IMR-90 (cell line): ENCODE results near the gene KDM5B. TPM values are rescaled to one million over a fixed set of nuclear protein-coding genes. Genes with fewer than 3 reads are reported as not detected.

ENCODE experiments used
- ATAC-seq: fragments of 200-7000 bp; cut with Tn5 transposase; 2 replicates; pipeline ENCODE4 v1.9.1; 2020; ENCODE audit warnings: low read depth, mild to moderate bottlenecking, moderate library complexity
- BruUV-seq: library from RNA; stranded (reverse); fragments of 400-500 nt; replicated peaks from 2 replicates; lab custom pipeline; 2021; lab: Mats Ljungman, UMichigan
- CTCF ChIA-PET: fragments of 300-600 bp; formaldehyde crosslinking; extraction: SDS; loops from one replicate; lab custom pipeline; 2021; ENCODE audit warnings: antibody characterized with exemption; lab: Yijun Ruan, JAX
- POLR2A ChIA-PET: fragments of 300-600 bp; sonication (Branson Sonifier 250); formaldehyde crosslinking; loops from one replicate; lab custom pipeline; 2022; ENCODE audit warnings: antibody characterized with exemption; ENCODE audit not compliant: unreplicated experiment; lab: Charles Lee
- DNase-seq: peaks from one replicate; pipeline ENCODE4 v3.0.0; 2013
- H2AFZ ChIP-seq: replicated peaks from 2 replicates; pipeline ENCODE3; 2013; ENCODE audit warnings: low read length, mild to moderate bottlenecking; ENCODE audit not compliant: poor library complexity
- H2AK5ac ChIP-seq: 2 replicates; pipeline ENCODE4 v1.6.1; 2013; ENCODE audit warnings: low read depth, low read length, inconsistent platforms
- H2AK9ac ChIP-seq: replicated peaks from 2 replicates; pipeline ENCODE3; 2013; ENCODE audit warnings: mild to moderate bottlenecking, low read depth, low read length, moderate library complexity; ENCODE audit not compliant: poor library complexity
- H2BK120ac ChIP-seq: 2 replicates; pipeline ENCODE4 v1.6.1; 2013; ENCODE audit warnings: low read depth, low read length, inconsistent platforms
- H2BK15ac ChIP-seq: 3 replicates; pipeline ENCODE4 v1.6.1; 2013; ENCODE audit warnings: low read depth, low read length, inconsistent platforms
- H2BK20ac ChIP-seq: 2 replicates; pipeline ENCODE4 v1.6.1; 2013; ENCODE audit warnings: low read depth, mild to moderate bottlenecking, inconsistent platforms, low read length, moderate library complexity
- H2BK5ac ChIP-seq: 2 replicates; pipeline ENCODE4 v1.6.1; 2013; ENCODE audit warnings: mild to moderate bottlenecking, low read depth, low read length, inconsistent platforms; ENCODE audit not compliant: poor library complexity, severe bottlenecking
- H3K14ac ChIP-seq: replicated peaks from 2 replicates; pipeline ENCODE4 v1.6.1; 2013; ENCODE audit warnings: low read depth, low read length, inconsistent platforms
- H3K18ac ChIP-seq: 2 replicates; pipeline ENCODE4 v1.6.1; 2013; ENCODE audit warnings: low read depth, low read length, control low read depth
- H3K23ac ChIP-seq: 2 replicates; pipeline ENCODE4 v1.6.1; 2013; ENCODE audit warnings: low read depth, low read length, inconsistent platforms
- H3K27ac ChIP-seq: 2 replicates; pipeline ENCODE4 v1.5.1; 2013; ENCODE audit warnings: mild to moderate bottlenecking, control low read depth, low read length; ENCODE audit not compliant: insufficient read depth
- H3K27me3 ChIP-seq: 2 replicates; pipeline ENCODE4 v1.6.1; 2013; ENCODE audit warnings: low read length; ENCODE audit not compliant: control insufficient read depth, insufficient read depth
- H3K36me3 ChIP-seq: 2 replicates; pipeline ENCODE4 v1.6.1; 2013; ENCODE audit warnings: low read length, mixed read lengths; ENCODE audit not compliant: control insufficient read depth, insufficient read depth
- H3K4ac ChIP-seq: 2 replicates; pipeline ENCODE4 v1.6.1; 2013; ENCODE audit warnings: low read depth, low read length, inconsistent platforms
- H3K4me1 ChIP-seq: 2 replicates; pipeline ENCODE4 v1.6.1; 2013; ENCODE audit warnings: low read length, mixed read lengths; ENCODE audit not compliant: control insufficient read depth, insufficient read depth
- H3K4me2 ChIP-seq: 2 replicates; pipeline ENCODE4 v1.6.1; 2013; ENCODE audit warnings: low read depth, mild to moderate bottlenecking, control low read depth, low read length, moderate library complexity
- H3K4me3 ChIP-seq: 2 replicates; pipeline ENCODE4 v1.5.1; 2013; ENCODE audit warnings: low read depth, mild to moderate bottlenecking, control low read depth, low read length, moderate library complexity; ENCODE audit not compliant: insufficient read depth
- H3K56ac ChIP-seq: 2 replicates; pipeline ENCODE4 v1.6.1; 2013; ENCODE audit warnings: low read length, inconsistent platforms; ENCODE audit not compliant: insufficient read depth; ENCODE audit errors: extremely low read depth
- H3K79me1 ChIP-seq, 2 experiments: 2 replicates each; pipeline ENCODE4 v1.6.1; 2013; ENCODE audit warnings: low read length in 2 of 2, inconsistent platforms in 1 of 2, low read depth in 1 of 2
- H3K9ac ChIP-seq: 2 replicates; pipeline ENCODE4 v1.6.1; 2013; ENCODE audit warnings: low read depth, low read length, control low read depth
- H3K9me1 ChIP-seq: 2 replicates; pipeline ENCODE4 v1.6.1; 2013; ENCODE audit warnings: low read length, inconsistent platforms; ENCODE audit not compliant: insufficient read depth
- H3K9me3 ChIP-seq: 2 replicates; pipeline ENCODE4 v1.6.1; 2013; ENCODE audit warnings: low read length; ENCODE audit not compliant: control insufficient read depth, insufficient read depth
- H4K20me1 ChIP-seq: 2 replicates; pipeline ENCODE4 v1.6.1; 2013; ENCODE audit warnings: low read length, inconsistent platforms; ENCODE audit not compliant: insufficient read depth
- H4K5ac ChIP-seq: 2 replicates; pipeline ENCODE4 v1.6.1; 2013; ENCODE audit warnings: mild to moderate bottlenecking, low read depth, low read length, control low read depth
- H4K8ac ChIP-seq, 2 experiments: 2 replicates each; pipeline ENCODE4 v1.6.1; 2013; ENCODE audit warnings: low read depth in 2 of 2, low read length in 2 of 2, control low read depth in 1 of 2, inconsistent platforms in 1 of 2
- H4K91ac ChIP-seq: 2 replicates; pipeline ENCODE4 v1.6.1; 2013; ENCODE audit warnings: low read depth, low read length, inconsistent platforms; ENCODE audit not compliant: insufficient read depth
- BHLHE40 ChIP-seq: fragments of 150-350 bp; IDR thresholded peaks from 2 replicates; pipeline ENCODE4 v1.6.1; 2016; ENCODE audit warnings: mild to moderate bottlenecking, low read depth, low read length
- CTCF ChIP-seq: conservative IDR thresholded peaks from 2 replicates; pipeline ENCODE4 v1.5.1; 2012; ENCODE audit warnings: mild to moderate bottlenecking, low read depth, low read length, improper control_type of control experiment
- MAFK ChIP-seq: IDR thresholded peaks from 2 replicates; pipeline ENCODE4 v1.6.1; 2012; ENCODE audit warnings: low read depth, low read length, improper control_type of control experiment
- MAZ ChIP-seq: IDR thresholded peaks from 2 replicates; pipeline ENCODE4 v1.6.1; 2012; ENCODE audit warnings: low read depth, mild to moderate bottlenecking, low read length, improper control_type of control experiment, moderate library complexity, borderline replicate concordance
- MXI1 ChIP-seq: IDR thresholded peaks from 2 replicates; pipeline ENCODE4 v1.6.1; 2012; ENCODE audit warnings: low read depth, mild to moderate bottlenecking, low read length, moderate library complexity, borderline replicate concordance
- RFX5 ChIP-seq: IDR thresholded peaks from 2 replicates; pipeline ENCODE4 v1.8.0; 2012; ENCODE audit warnings: low read depth, mild to moderate bottlenecking, low read length, moderate library complexity
- SMC3 ChIP-seq: fragments of 150-350 bp; IDR thresholded peaks from 2 replicates; pipeline ENCODE4 v1.6.1; 2016; ENCODE audit warnings: low read depth, mild to moderate bottlenecking, antibody characterized with exemption, low read length, moderate library complexity
- WGBS, 2 experiments: methylation state at CpG; one replicate each; pipeline versions ENCODE4 v1.1.5 to v1.1.7; 2013; ENCODE audit warnings: missing lambda C conversion rate in 2 of 2; ENCODE audit not compliant: insufficient read length in 1 of 2; ENCODE audit errors: extremely low coverage in 2 of 2; 5-methylcytosine and 5-hydroxymethylcytosine counted together
- dilution Hi-C: fragments of 300-500 bp; cut with HindIII; formaldehyde crosslinking; loops from one replicate; pipeline ENCODE4 v1.14.3; 2018; ENCODE audit warnings: low sequenced_read_pairs; ENCODE audit not compliant: unreplicated experiment
- in situ Hi-C: fragments of 300-500 bp; cut with MboI; formaldehyde crosslinking; loops from 3 replicates; pipeline ENCODE4 v1.14.3; 2019; ENCODE audit warnings: low sequenced_read_pairs, inconsistent platforms, mixed read lengths
- intact Hi-C: fragments of 100-400 bp; cut with micrococcal nuclease; formaldehyde crosslinking; loops from 2 replicates; pipeline ENCODE4 v1.10.0; 2022
- polyA plus RNA-seq, 3 experiments: library from polyadenylated mRNA; depleted of rRNA; stranded (reverse); fragments of >200 nt; gene quantifications; 2 replicates each; pipeline ENCODE4 v1.2.3, GENCODE V29; 2012; ENCODE audit warnings: low replicate concordance in 1 of 3
- total RNA-seq: library from RNA; depleted of rRNA; stranded (reverse); fragments of >200 nt; gene quantifications from 2 replicates; pipeline ENCODE4 v1.2.3, GENCODE V29; 2012

KDM5B gene
- total and polyA plus RNA-seq, 2 of the 4 experiments (the other 2 are of a cell fraction): 28.8 to 82.1 TPM

- Histone ChIP-seq H3K9ac (peak overlapping the region; percentile 100), H4K5ac (peak overlapping the region; percentile 96), H4K91ac (peak overlapping the region; percentile 87), H2AK5ac (peak overlapping the region; percentile 95), H2BK20ac (no peak overlapping the region), H3K36me3 (no peaks in the 10 kb centered on the region), H3K56ac (peak overlapping the region; percentile 65), H3K79me1 (peaks cover 4 to 33% of the 10 kb centered on the region in 2 experiments; a peak in 3 of 4 replicates), H3K27me3 (peaks cover 4% of the 10 kb centered on the region; the same call in 1 of the 2 replicates), H3K27ac (peak overlapping the region; percentile 92), H4K20me1 (peaks cover 6% of the 10 kb centered on the region; the same call in 1 of the 2 replicates), H2AK9ac (peak overlapping the region; percentile 98), H3K23ac (peak overlapping the region; percentile 85), H3K14ac (peak overlapping the region; percentile 96), H3K4me2 (peak overlapping the region; percentile 96), H3K4ac (peak overlapping the region; percentile 97), H3K9me1 (peaks cover 7% of the 10 kb centered on the region), H2BK5ac (peak overlapping the region; percentile 81), H3K4me1 (peaks cover 3% of the 10 kb centered on the region), H4K8ac (peak overlapping the region; percentile 85 to 88), H2BK15ac (peak overlapping the region; percentile 59; the same call in 1 of the 3 replicates), H2AFZ (peak overlapping the region; percentile 94), H3K9me3 (no peaks in the 10 kb centered on the region), H3K18ac (peak overlapping the region; percentile 92), H2BK120ac (peak overlapping the region; percentile 74), H3K4me3 (peak overlapping the region; percentile 94)
- CTCF ChIA-PET: no interaction called here
- 2% methylated on average over 17 of the region's 43 CpGs; no CpG with 5 or more reads in 1 of the 2 experiments for WGBS, 2 experiments
- peak; percentile 0; the same call in 1 of the 2 replicates for ATAC-seq
- peak; percentile 13 for DNase-seq
- TF ChIP-seq MAFK: no peak
- TF ChIP-seq RFX5: no peak
- no peak for TF ChIP-seq SMC3
- no peak for TF ChIP-seq CTCF
- peak; percentile 40; the same call in 1 of the 2 replicates for TF ChIP-seq BHLHE40
- peak; percentile 16; the same call in 1 of the 2 replicates for TF ChIP-seq MAZ
- peak; percentile 70; the same call in 1 of the 2 replicates for TF ChIP-seq MXI1
- POLR2A ChIA-PET: no interaction called here
- no TSS peak for BruUV-seq
- dilution Hi-C loops (no loop called here), intact Hi-C loops (loop anchor here (2.0 kb wide), 1 partner anchor 49 kb away; no protein-coding TSS in a partner anchor), in situ Hi-C loops (no loop called here)
These were observed 3.3 kb upstream of the KDM5B start for GRCh38 chr1:202811296-202812175.
